Dermis microvascular lymphatic vessel endothelial cell (primary cell): ENCODE results near the gene ARHGEF3. TPM values are rescaled to one million over a fixed set of nuclear protein-coding genes. Genes with fewer than 3 reads are reported as not detected.
A peak's percentile ranks its signal among the peaks of the same experiment; 100 is the strongest.
"Not testable (repeated sequence)": the region's sequence is repeated elsewhere in the genome, so short reads cannot be mapped to it uniquely, and the experiment has no call there.

ENCODE experiments used
- DNase-seq, 2 donors: peaks; one replicate each; pipeline versions ENCODE4 v3.0.0 to v3.0.0-alpha.2; 2010; ENCODE audit warnings: low read depth in 2 of 2
- total RNA-seq: library from RNA; depleted of rRNA; stranded (reverse); fragments of >200 nt; gene quantifications from 2 replicates; pipeline ENCODE4 v1.2.1, GENCODE V29; 2014

Gene ARHGEF3
- total RNA-seq, 1 donor from 2014 or later: 8.3 TPM

GRCh38 chr3:56739036-56739435 is 62.7 kb downstream of the ARHGEF3 start:
- no peak for DNase-seq

- no peak for DNase-seq
Measured at GRCh38 chr3:56737006-56737405, 64.7 kb downstream of the ARHGEF3 start.

- no peak for DNase-seq
Measured at GRCh38 chr3:56732109-56732508, 69.6 kb downstream of the ARHGEF3 start.

GRCh38 chr3:56725175-56725574 is 76.6 kb downstream of the ARHGEF3 start:
- no peak for DNase-seq

GRCh38 chr3:56724676-56725075 is 77.1 kb downstream of the ARHGEF3 start:
- no peak for DNase-seq

- no peak for DNase-seq
Measured at GRCh38 chr3:56720849-56721248, 80.9 kb downstream of the ARHGEF3 start.

GRCh38 chr3:56718809-56719208 is 82.9 kb downstream of the ARHGEF3 start:
- DNase-seq: not testable (repeated sequence)

- DNase-seq: no peak
Measured at GRCh38 chr3:56711344-56711743, 90.4 kb downstream of the ARHGEF3 start.

GRCh38 chr3:56707412-56707811 is 94.3 kb downstream of the ARHGEF3 start:
- DNase-seq: not testable (repeated sequence)

- no peak for DNase-seq
Measured at GRCh38 chr3:56706629-56707028, 95.1 kb downstream of the ARHGEF3 start.

GRCh38 chr3:56704706-56705105 is 97.0 kb downstream of the ARHGEF3 start:
- no peak for DNase-seq

GRCh38 chr3:56702490-56703315 is 99.0 kb downstream of the ARHGEF3 start:
- DNase-seq: peak; percentile 63 to 77

- no peak for DNase-seq
Measured at GRCh38 chr3:56700151-56700550, 101.6 kb downstream of the ARHGEF3 start.

- DNase-seq: no peak
Measured at GRCh38 chr3:56694867-56695683, 106.7 kb downstream of the ARHGEF3 start.

- peak in 1 of 2 donors; percentile 6 for DNase-seq
Measured at GRCh38 chr3:56693750-56694149, 108.0 kb downstream of the ARHGEF3 start.

- not testable (repeated sequence) for DNase-seq
Measured at GRCh38 chr3:56692520-56693433, 109.0 kb downstream of the ARHGEF3 start.

GRCh38 chr3:56692001-56692365 is 109.8 kb downstream of the ARHGEF3 start:
- DNase-seq: not testable (repeated sequence)

- DNase-seq: no peak
Measured at GRCh38 chr3:56691165-56692000, 110.4 kb downstream of the ARHGEF3 start.

GRCh38 chr3:56689303-56689702 is 112.4 kb downstream of the ARHGEF3 start:
- DNase-seq: no peak

- DNase-seq: no peak
Measured at GRCh38 chr3:56688191-56688590, 113.6 kb downstream of the ARHGEF3 start.

- no peak for DNase-seq
Measured at GRCh38 chr3:56684029-56684428, 117.7 kb downstream of the ARHGEF3 start.
